Measurements from ENCODE around the gene AFAP1L1. TPM values are rescaled to one million over a fixed set of nuclear protein-coding genes. Genes with fewer than 3 reads are reported as not detected.

AFAP1L1 gene
- polyA plus RNA-seq, 2 of the 4 experiments (the other 2 are of a cell fraction): 1.5 to 3.5 TPM

- peak overlapping the region; percentile 34; the same call in 1 of the 3 replicates for H3K4me2 ChIP-seq
- H3K27ac ChIP-seq: peak overlapping the region in 1 of 2 experiments; percentile 72; a peak in 3 of 6 replicates
- ChIA-PET POLR2A (no interaction called here), CTCF (interaction anchor here (0.5 to 44.9 kb wide), 35 partner anchors 12 to 510 kb away, joined by 3 to 1709 read pairs (median 4); partner anchors contain the start of genes ARHGEF37, GRPEL2 and PCYOX1L)
- no peak for DNase-seq (ENCODE audit: low read depth in 1 of 2, low spot score in 1 of 2)
- no peaks in the 10 kb centered on the region; the same call in 2 of the 3 replicates for H3K4me1 ChIP-seq
- peak; percentile 50 to 57 for ATAC-seq
- WGBS (ENCODE audit: missing lambda C conversion rate): 68% methylated on average over 5 of the region's 8 CpGs
- H3K9me3 ChIP-seq: no peaks in the 10 kb centered on the region
- FAIRE-seq: no peak
- no peak overlapping the region for H3K4me3 ChIP-seq
- no peak for TF ChIP-seq RFX5 (IDR thresholded peaks at IDR 0.05)
- TF ChIP-seq EHF (CRISPR knock-in tag; IDR thresholded peaks at IDR 0.05): no peak
- TF ChIP-seq MAZ (IDR thresholded peaks at IDR 0.05; ENCODE audit: borderline replicate concordance, low read depth, low read length): no peak
- TF ChIP-seq GATA3 (IDR thresholded peaks at IDR 0.05; ENCODE audit: borderline replicate concordance): no peak
- TF ChIP-seq EHMT2 (IDR thresholded peaks at IDR 0.05; ENCODE audit: low read depth): no peak
- no peak for TF ChIP-seq CHD4 (IDR thresholded peaks at IDR 0.05; ENCODE audit: borderline replicate concordance)
- no peak for TF ChIP-seq TP53 (CRISPR knock-in tag; IDR thresholded peaks at IDR 0.05)
- TF ChIP-seq HOXA7 (CRISPR knock-in tag; IDR thresholded peaks at IDR 0.05): no peak
Measured at GRCh38 chr5:149381261-149381985, 109.8 kb downstream of the AFAP1L1 start.

- ChIA-PET CTCF (interaction anchor here (0.7 to 44.9 kb wide), 40 partner anchors 11 to 640 kb away, joined by 3 to 1709 read pairs (median 4); partner anchors contain the start of genes ARHGEF37, CSNK1A1, GRPEL2 and PCYOX1L), POLR2A (no interaction called here)
- H3K4me1 ChIP-seq: no peaks in the 10 kb centered on the region; the same call in 2 of the 3 replicates
- 44% methylated on average over 15 of the region's 16 CpGs for WGBS (ENCODE audit: missing lambda C conversion rate)
- H3K27ac ChIP-seq: peak overlapping the region; percentile 43 to 72; a peak in 2 of 6 replicates
- ATAC-seq: peak; percentile 89 to 98
- no peak overlapping the region for H3K4me3 ChIP-seq
- TF ChIP-seq, protein P1, sequence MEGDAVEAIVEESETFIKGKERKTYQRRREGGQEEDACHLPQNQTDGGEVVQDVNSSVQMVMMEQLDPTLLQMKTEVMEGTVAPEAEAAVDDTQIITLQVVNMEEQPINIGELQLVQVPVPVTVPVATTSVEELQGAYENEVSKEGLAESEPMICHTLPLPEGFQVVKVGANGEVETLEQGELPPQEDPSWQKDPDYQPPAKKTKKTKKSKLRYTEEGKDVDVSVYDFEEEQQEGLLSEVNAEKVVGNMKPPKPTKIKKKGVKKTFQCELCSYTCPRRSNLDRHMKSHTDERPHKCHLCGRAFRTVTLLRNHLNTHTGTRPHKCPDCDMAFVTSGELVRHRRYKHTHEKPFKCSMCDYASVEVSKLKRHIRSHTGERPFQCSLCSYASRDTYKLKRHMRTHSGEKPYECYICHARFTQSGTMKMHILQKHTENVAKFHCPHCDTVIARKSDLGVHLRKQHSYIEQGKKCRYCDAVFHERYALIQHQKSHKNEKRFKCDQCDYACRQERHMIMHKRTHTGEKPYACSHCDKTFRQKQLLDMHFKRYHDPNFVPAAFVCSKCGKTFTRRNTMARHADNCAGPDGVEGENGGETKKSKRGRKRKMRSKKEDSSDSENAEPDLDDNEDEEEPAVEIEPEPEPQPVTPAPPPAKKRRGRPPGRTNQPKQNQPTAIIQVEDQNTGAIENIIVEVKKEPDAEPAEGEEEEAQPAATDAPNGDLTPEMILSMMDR (IDR thresholded peaks at IDR 0.05): peak; percentile 91
- TF ChIP-seq RAD21 (conservative IDR thresholded peaks at IDR 0.05 in 1 of 2, IDR thresholded peaks at IDR 0.05 in 1 of 2) (peak; percentile 89 to 92), BHLHE40 (IDR thresholded peaks at IDR 0.05; ENCODE audit: low read depth, low read length) (no peak), MYC (IDR thresholded peaks at IDR 0.05; ENCODE audit: borderline replicate concordance, low read length) (no peak), SMC3 (IDR thresholded peaks at IDR 0.05) (peak; percentile 95), EHF (CRISPR knock-in tag; IDR thresholded peaks at IDR 0.05) (no peak), HEYL (CRISPR knock-in tag; IDR thresholded peaks at IDR 0.05) (no peak)
- H3K4me2 ChIP-seq: peak overlapping the region; percentile 34; the same call in 2 of the 3 replicates
- FAIRE-seq: peak; percentile 28
- peak; percentile 68 to 86 for DNase-seq (ENCODE audit: low read depth in 1 of 2, low spot score in 1 of 2)
- no peaks in the 10 kb centered on the region for H3K9me3 ChIP-seq
Measured at GRCh38 chr5:149381986-149382338, 110.3 kb downstream of the AFAP1L1 start.

- ATAC-seq (no peak), DNase-seq (ENCODE audit: low read depth in 1 of 2, low spot score in 1 of 2) (no peak), FAIRE-seq (no peak)
- no peak overlapping the region for H3K4me3 ChIP-seq
- POLR2A ChIA-PET: interaction anchor here (0.6 kb wide), 1 partner anchor 22 kb away, joined by 3 read pairs; no protein-coding TSS in a partner anchor
- H3K4me1 ChIP-seq: no peaks in the 10 kb centered on the region; the same call in 2 of the 3 replicates
- CTCF ChIA-PET: interaction anchor here (0.6 to 44.9 kb wide), 25 partner anchors 10 to 640 kb away, joined by 3 to 1709 read pairs (median 4); partner anchors contain the start of genes CSNK1A1, GRPEL2 and PCYOX1L
- peak overlapping the region in 1 of 2 experiments; percentile 68; a peak in 2 of 6 replicates for H3K27ac ChIP-seq
- TF ChIP-seq CHD4 (IDR thresholded peaks at IDR 0.05; ENCODE audit: borderline replicate concordance) (no peak), E2F6 (IDR thresholded peaks at IDR 0.05; ENCODE audit: borderline replicate concordance, low read depth) (no peak), TFCP2L1 (CRISPR knock-in tag; IDR thresholded peaks at IDR 0.05) (no peak), MYC (IDR thresholded peaks at IDR 0.05; ENCODE audit: borderline replicate concordance, low read length) (no peak), TP53 (CRISPR knock-in tag; IDR thresholded peaks at IDR 0.05) (no peak), RNF2 (IDR thresholded peaks at IDR 0.05; ENCODE audit: borderline replicate concordance, low read depth) (no peak)
- 82% methylated on average over 12 of the region's 12 CpGs for WGBS (ENCODE audit: missing lambda C conversion rate)
- H3K4me2 ChIP-seq: no peak overlapping the region
- no peaks in the 10 kb centered on the region for H3K9me3 ChIP-seq
Measured at GRCh38 chr5:149382517-149383220, 111.0 kb downstream of the AFAP1L1 start.
